ENCODE measurements around the gene GPR107.

GRCh38 chr9:130054325-130054786, 650 bp downstream of the GPR107 start:
- TF ChIP-seq POLR2A (IDR thresholded peaks at IDR 0.05; ENCODE audit: control extremely low read depth in 1 of 2, low read depth in 2 of 2, low read length in 2 of 2) (no peak), ATF3 (IDR thresholded peaks at IDR 0.05; ENCODE audit: insufficient read depth, low read depth, low read length) (no peak), CTCF (IDR thresholded peaks at IDR 0.05; ENCODE audit: control extremely low read depth in 1 of 3, insufficient read depth in 1 of 3, low read depth in 1 of 3, low read length in 3 of 3) (no peak), ZNF274 (IDR thresholded peaks at IDR 0.05; ENCODE audit: borderline replicate concordance, extremely low read depth, low read length) (no peak), CHD1 (IDR thresholded peaks at IDR 0.05; ENCODE audit: low read depth, low read length) (no peak), EZH2 (IDR thresholded peaks at IDR 0.05; ENCODE audit: low read depth, low read length, severe bottlenecking) (no peak), NRF1 (IDR thresholded peaks at IDR 0.05; ENCODE audit: low read depth, low read length) (no peak), TAF1 (IDR thresholded peaks at IDR 0.05; ENCODE audit: low read depth, low read length) (no peak), JUND (IDR thresholded peaks at IDR 0.05; ENCODE audit: low read length) (no peak), EGR1 (IDR thresholded peaks at IDR 0.05; ENCODE audit: borderline replicate concordance, low read depth, low read length) (no peak), MAX (IDR thresholded peaks at IDR 0.05) (no peak), KDM4A (IDR thresholded peaks at IDR 0.05; ENCODE audit: low read depth, low read length, severe bottlenecking) (no peak)
